OCI-LY7 (cell line): ENCODE results near the gene ITGB3. TPM values are rescaled to one million over a fixed set of nuclear protein-coding genes. Genes with fewer than 3 reads are reported as not detected.

ENCODE experiments used
- BruUV-seq: library from RNA; stranded (reverse); fragments of 400-500 nt; replicated peaks from 2 replicates; lab custom pipeline; 2021; lab: Mats Ljungman, UMichigan
- CTCF ChIA-PET: fragments of 300-600 bp; sonication (Branson Sonifier 250); formaldehyde crosslinking; loops from one replicate; lab custom pipeline; 2022; ENCODE audit warnings: antibody characterized with exemption; ENCODE audit not compliant: unreplicated experiment; lab: Charles Lee
- POLR2A ChIA-PET: fragments of 300-600 bp; sonication (Branson Sonifier 250); formaldehyde crosslinking; loops from one replicate; lab custom pipeline; 2022; ENCODE audit warnings: antibody characterized with exemption; lab: Charles Lee
- DNase-seq: peaks from one replicate; pipeline ENCODE4 v3.0.0-alpha.2; 2015; ENCODE audit warnings: low spot score
- H2AFZ ChIP-seq: fragments of 200-600 bp; sonication (generic), shearing (Covaris generic); 2 replicates; pipeline ENCODE4 v1.6.1; 2014; ENCODE audit warnings: mild to moderate bottlenecking, antibody characterized with exemption, low read length, moderate library complexity
- H3K27ac ChIP-seq: fragments of 200-600 bp; sonication (generic); 2 replicates; pipeline ENCODE4 v1.5.1; 2014; ENCODE audit warnings: mixed run types, low read depth, mild to moderate bottlenecking, moderate library complexity, low read length, inconsistent platforms; ENCODE audit not compliant: poor library complexity, severe bottlenecking
- H3K36me3 ChIP-seq: fragments of 200-600 bp; sonication (generic); 2 replicates; pipeline ENCODE4 v1.6.1; 2014; ENCODE audit warnings: mild to moderate bottlenecking, antibody characterized with exemption, low read length, moderate library complexity, mixed read lengths; ENCODE audit not compliant: insufficient read depth
- H3K4me1 ChIP-seq: fragments of 200-600 bp; sonication (generic); 2 replicates; pipeline ENCODE4 v1.5.1; 2014; ENCODE audit warnings: mild to moderate bottlenecking, low read length; ENCODE audit not compliant: insufficient read depth, poor library complexity, severe bottlenecking
- H3K4me2 ChIP-seq: fragments of 200-600 bp; sonication (generic); 2 replicates; pipeline ENCODE4 v1.6.1; 2014; ENCODE audit warnings: mild to moderate bottlenecking, low read length
- H3K4me3 ChIP-seq: fragments of 200-600 bp; sonication (generic); 2 replicates; pipeline ENCODE4 v1.5.1; 2014; ENCODE audit warnings: mild to moderate bottlenecking, low read depth, low read length; ENCODE audit not compliant: poor library complexity, severe bottlenecking
- H3K79me2 ChIP-seq: fragments of 200-600 bp; sonication (generic); 2 replicates; pipeline ENCODE4 v1.6.1; 2016; ENCODE audit warnings: low read depth, mild to moderate bottlenecking, low read length, moderate library complexity, mixed read lengths; ENCODE audit not compliant: insufficient read depth
- H3K9me2 ChIP-seq: fragments of 200-600 bp; sonication (generic); 2 replicates; pipeline ENCODE4 v1.6.1; 2016; ENCODE audit warnings: mild to moderate bottlenecking, low read length, mixed read lengths; ENCODE audit not compliant: insufficient read depth
- H3K9me3 ChIP-seq: fragments of 200-600 bp; sonication (generic); 2 replicates; pipeline ENCODE4 v1.6.1; 2014; ENCODE audit warnings: mild to moderate bottlenecking, mixed run types, low read length, mixed read lengths
- H4K20me1 ChIP-seq: fragments of 200-600 bp; sonication (generic); 2 replicates; pipeline ENCODE4 v1.6.1; 2014; ENCODE audit warnings: mild to moderate bottlenecking, antibody characterized with exemption, low read length, moderate library complexity, mixed read lengths; ENCODE audit not compliant: insufficient read depth
- CTCF ChIP-seq: fragments of 200-600 bp; sonication (generic); conservative IDR thresholded peaks from 2 replicates; pipeline ENCODE4 v1.5.1; 2014; ENCODE audit warnings: mild to moderate bottlenecking, antibody characterized with exemption, low read length, moderate library complexity, mixed read lengths
- EZH2phosphoT487 ChIP-seq: fragments of 200-600 bp; sonication (generic); IDR thresholded peaks from 2 replicates; pipeline ENCODE4 v1.6.1; 2018; ENCODE audit warnings: low read depth, borderline replicate concordance, mild to moderate bottlenecking, mixed run types, antibody characterized with exemption, low read length, moderate library complexity, mixed read lengths
- intact Hi-C: fragments of 100-400 bp; cut with micrococcal nuclease; formaldehyde crosslinking; loops from one replicate; pipeline ENCODE4 v1.10.0; 2022; ENCODE audit not compliant: unreplicated experiment
- total RNA-seq, 2 experiments: library from RNA; depleted of rRNA in 1 of 2; stranded (reverse); fragments of >200 nt in 1 of 2; shearing (Covaris generic) in 1 of 2; gene quantifications; 2 replicates each; pipeline ENCODE4 v1.2.3, GENCODE V29; 2014 to 2022

The ITGB3 gene
- total RNA-seq, 2 experiments from 2014 or later: not detected

DNA sequence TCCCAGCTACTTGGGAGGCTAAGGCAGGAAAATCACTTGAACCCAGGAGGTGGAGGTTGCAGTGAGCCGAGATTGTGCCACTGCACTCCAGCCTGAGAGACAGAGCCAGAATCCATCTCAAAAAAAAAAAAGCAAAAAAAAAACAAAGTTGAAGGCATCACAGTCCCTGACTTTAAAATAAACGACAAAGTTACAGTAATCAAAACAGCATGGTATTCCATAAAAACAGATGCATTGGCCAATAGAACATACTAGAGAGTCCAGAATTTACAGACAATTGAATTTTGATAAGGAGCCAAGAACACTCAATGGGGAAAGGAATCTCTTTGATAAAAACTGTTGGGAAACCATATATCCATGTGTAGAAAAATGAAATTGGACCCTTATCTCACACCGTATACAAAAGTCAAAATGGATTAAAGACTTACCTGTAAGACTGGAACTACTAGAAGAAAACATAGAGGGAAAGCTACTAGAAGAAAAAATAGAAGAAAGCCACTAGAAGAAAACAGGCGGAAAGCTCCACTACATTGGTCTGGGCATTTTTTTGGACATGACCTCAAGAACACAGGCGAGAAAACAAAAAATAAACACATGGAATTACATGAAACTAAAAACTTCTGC is 67.4 kb downstream of the ITGB3 start:
- CTCF ChIA-PET: no interaction called here
- intact Hi-C loops: no loop called here
- POLR2A ChIA-PET: interaction anchor here (1.0 kb wide), 1 partner anchor 126 kb away, joined by 7 read pairs; no protein-coding TSS in a partner anchor

GRCh38 chr17:47323382-47324223 is 70.0 kb downstream of the ITGB3 start, which contains the start of gene EFCAB13:
TSS of gene EFCAB13 (plus strand) at chr17:47323955. CDS start at chr17:47328354, 4,399 bp downstream.
- ChIA-PET POLR2A (interaction anchor here (0.7 to 1.4 kb wide), 3 partner anchors 15 to 118 kb away, joined by 3 read pairs; no protein-coding TSS in a partner anchor), CTCF (interaction anchor here (1.0 kb wide), 1 partner anchor 8 kb away, joined by 3 read pairs; no protein-coding TSS in a partner anchor)
- Histone ChIP-seq H3K27ac (peak within 1 kb of the TSS; percentile 36), H3K4me1 (peaks cover 22% of the 10 kb centered on the region), H3K79me2 (no peaks in the 10 kb centered on the region), H3K4me3 (peak within 1 kb of the TSS; percentile 73), H2AFZ (peak within 1 kb of the TSS; percentile 95), H4K20me1 (no peaks in the 10 kb centered on the region), H3K9me2 (no peaks in the 10 kb centered on the region), H3K4me2 (peak within 1 kb of the TSS; percentile 96), H3K36me3 (no peaks in the 10 kb centered on the region), H3K9me3 (peaks cover 14% of the 10 kb centered on the region; the same call in 1 of the 2 replicates)
- no TSS peak for BruUV-seq
- TF ChIP-seq CTCF (peak; percentile 47; the same call in 1 of the 2 replicates), EZH2phosphoT487 (no peak)
- intact Hi-C loops: no loop called here
- DNase-seq: peak; percentile 84

More for the DNA sequence above, 67.4 kb downstream of the ITGB3 start:
- Histone ChIP-seq H3K4me1 (peaks cover 22% of the 10 kb centered on the region), H3K9me3 (peaks cover 14% of the 10 kb centered on the region; the same call in 1 of the 2 replicates), H3K27ac (no peak overlapping the region), H4K20me1 (no peaks in the 10 kb centered on the region), H2AFZ (no peak overlapping the region), H3K36me3 (no peaks in the 10 kb centered on the region), H3K4me2 (no peak overlapping the region), H3K79me2 (no peaks in the 10 kb centered on the region), H3K4me3 (no peak overlapping the region), H3K9me2 (no peaks in the 10 kb centered on the region)
- BruUV-seq: no TSS peak
- no peak for DNase-seq
- TF ChIP-seq CTCF: no peak
- no peak for TF ChIP-seq EZH2phosphoT487
